Right lobe of liver (tissue), 6 donors: Measurements from ENCODE around the gene ACO2. TPM values are rescaled to one million over a fixed set of nuclear protein-coding genes. Genes with fewer than 3 reads are reported as not detected.
"Not testable (repeated sequence)": the region's sequence is repeated elsewhere in the genome, so short reads cannot be mapped to it uniquely, and the experiment has no call there.

Experiments used
- ATAC-seq, 4 donors: fragments of 200-7000 bp; cut with Tn5 transposase; one replicate each; pipeline ENCODE4 v1.9.1; 2020; ENCODE audit warnings: mild to moderate bottlenecking in 4 of 4, moderate library complexity in 4 of 4
- DNase-seq, 3 donors: peaks; one replicate each; pipeline ENCODE4 v3.0.0-alpha.2; 2020
- H3K27ac ChIP-seq, 3 donors: fragments of 200-600 bp; one replicate each; pipeline ENCODE4 v1.8.0; 2022
- H3K27me3 ChIP-seq, 2 donors: fragments of 200-600 bp; one replicate each; pipeline ENCODE4 v1.8.0; 2022
- H3K36me3 ChIP-seq, 4 donors: fragments of 200-600 bp; sonication (generic) in 1 of 4; one replicate each; pipeline versions ENCODE4 v1.5.1 to v1.8.0; 2017 to 2022; ENCODE audit warnings: control low read depth in 1 of 4
- H3K4me1 ChIP-seq, 4 donors: fragments of 200-600 bp; sonication (generic) in 1 of 4; one replicate each; pipeline versions ENCODE4 v1.5.1 to v1.8.0; 2017 to 2022; ENCODE audit warnings: control low read depth in 1 of 4
- H3K4me3 ChIP-seq, 3 donors: fragments of 200-600 bp; one replicate each; pipeline ENCODE4 v1.8.0; 2022
- H3K9me3 ChIP-seq, 4 donors: fragments of 200-600 bp; sonication (generic) in 1 of 4; one replicate each; pipeline versions ENCODE4 v1.5.1 to v1.8.0; 2017 to 2022; ENCODE audit warnings: control low read depth in 1 of 4
- POLR2A ChIP-seq: fragments of 450-650 bp; IDR thresholded peaks from one replicate; pipeline ENCODE4 v1.6.1; 2017; ENCODE audit warnings: antibody characterized with exemption, mild to moderate bottlenecking
- WGBS: methylation state at CpG from one replicate; pipeline ENCODE4 v1.1.6; 2018; ENCODE audit warnings: low coverage, low lambda C conversion rate; ENCODE audit not compliant: insufficient coverage; ENCODE audit errors: missing lambda C conversion rate; 5-methylcytosine and 5-hydroxymethylcytosine counted together
- intact Hi-C, 2 donors: fragments of 100-400 bp; cut with DNase I; formaldehyde crosslinking; loops; one replicate each; pipeline versions ENCODE4 v1.11.2 to v1.14.1; 2022
- total RNA-seq, 6 experiments: library from RNA; depleted of rRNA in 2 of 6; stranded (reverse); fragments of >200 nt in 2 of 6; fragmentation: NEBNext Ultra II Directional in 3 of 6; extraction: Animal tissue kit (Norgen Biotek cat#: 25700) in 3 of 6; gene quantifications; one replicate each; pipeline versions ENCODE4 v1.1.0 to v1.2.4, GENCODE V29; 2016 to 2023
- TF ChIP-seq, protein P1 (sequence below), 4 donors: fragments of 200-600 bp in 3 of 4; fragments of 450-650 bp in 1 of 4; IDR thresholded peaks; one replicate each; pipeline versions ENCODE4 v1.5.1 to v1.8.0; 2016 to 2022; ENCODE audit warnings: antibody characterized with exemption in 4 of 4, mild to moderate bottlenecking in 2 of 4
- donor health status: DM: no; HTN: yes; CAD: no.
- donor health status: DM: no; HTN: no; CAD: no.
- donor health status: DM: no; HTN: no; CAD: no.
- donor health status: DM: no; HTN: yes; CAD: no.
- donor health status: DM: no; HTN: yes; CAD: no.

ACO2 gene
- total RNA-seq, 6 experiments from 2014 or later: 62.6 to 135 (median 66.8) TPM

DNA sequence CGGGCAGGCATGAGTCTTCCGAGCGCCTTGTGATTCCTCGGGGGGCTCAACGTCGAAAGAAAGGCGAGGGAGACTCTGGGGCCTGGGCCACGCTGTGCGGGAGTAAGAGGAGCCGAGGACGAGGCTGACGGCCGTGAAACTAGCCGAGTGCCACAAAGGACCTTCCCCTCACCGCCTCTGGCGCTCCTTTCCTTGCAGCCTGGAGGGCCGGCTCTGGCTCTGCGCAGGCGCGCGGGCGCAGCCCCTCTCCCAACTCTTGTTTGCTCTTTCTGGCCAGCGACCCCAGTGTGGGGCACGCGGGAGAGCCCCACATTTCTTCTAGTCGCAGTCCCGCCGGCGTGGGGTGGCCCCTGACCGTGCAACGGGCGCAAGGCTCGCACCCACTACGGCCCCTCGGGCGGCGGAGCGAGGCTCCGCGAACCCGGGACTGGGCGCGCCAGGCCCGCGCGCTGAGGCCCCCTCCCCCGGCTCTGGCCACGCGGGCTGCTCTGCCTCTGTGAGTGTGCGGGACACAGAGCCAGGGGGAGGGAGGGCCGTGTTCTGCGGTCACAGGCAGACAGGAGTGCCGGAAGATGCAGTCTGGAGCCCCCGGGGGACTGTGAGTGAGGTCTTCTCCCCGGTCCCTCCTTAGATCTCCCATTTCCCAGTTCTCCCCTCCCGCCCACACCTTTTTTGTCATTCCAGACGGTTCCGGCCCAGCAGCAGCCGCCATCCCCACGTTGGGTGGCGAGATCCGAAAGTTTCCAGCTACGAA, 21.3 kb upstream of the ACO2 start:
- ATAC-seq: peak; percentile 12 to 43 (median 26)
- TF ChIP-seq, protein P1, sequence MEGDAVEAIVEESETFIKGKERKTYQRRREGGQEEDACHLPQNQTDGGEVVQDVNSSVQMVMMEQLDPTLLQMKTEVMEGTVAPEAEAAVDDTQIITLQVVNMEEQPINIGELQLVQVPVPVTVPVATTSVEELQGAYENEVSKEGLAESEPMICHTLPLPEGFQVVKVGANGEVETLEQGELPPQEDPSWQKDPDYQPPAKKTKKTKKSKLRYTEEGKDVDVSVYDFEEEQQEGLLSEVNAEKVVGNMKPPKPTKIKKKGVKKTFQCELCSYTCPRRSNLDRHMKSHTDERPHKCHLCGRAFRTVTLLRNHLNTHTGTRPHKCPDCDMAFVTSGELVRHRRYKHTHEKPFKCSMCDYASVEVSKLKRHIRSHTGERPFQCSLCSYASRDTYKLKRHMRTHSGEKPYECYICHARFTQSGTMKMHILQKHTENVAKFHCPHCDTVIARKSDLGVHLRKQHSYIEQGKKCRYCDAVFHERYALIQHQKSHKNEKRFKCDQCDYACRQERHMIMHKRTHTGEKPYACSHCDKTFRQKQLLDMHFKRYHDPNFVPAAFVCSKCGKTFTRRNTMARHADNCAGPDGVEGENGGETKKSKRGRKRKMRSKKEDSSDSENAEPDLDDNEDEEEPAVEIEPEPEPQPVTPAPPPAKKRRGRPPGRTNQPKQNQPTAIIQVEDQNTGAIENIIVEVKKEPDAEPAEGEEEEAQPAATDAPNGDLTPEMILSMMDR (IDR thresholded peaks at IDR 0.05): no peak
- TF ChIP-seq POLR2A: no peak
- Histone ChIP-seq H3K36me3 (peaks cover 0 to 13% (median 4%) of the 10 kb centered on the region in 4 donors), H3K27me3 (no peaks in the 10 kb centered on the region), H3K9me3 (no peaks in the 10 kb centered on the region), H3K4me1 (peaks cover 0 to 22% (median 4%) of the 10 kb centered on the region in 4 donors), H3K4me3 (peak overlapping the region; percentile 72 to 96 (median 95)), H3K27ac (peak overlapping the region; percentile 98 to 100 (median 99))
- peak; percentile 80 to 85 (median 81) for DNase-seq
- intact Hi-C loops: no loop called here
- 1% methylated on average over 15 of the region's 63 CpGs for WGBS

GRCh38 chr22:41448189-41448808, 20.6 kb upstream of the ACO2 start:
- peak overlapping the region; percentile 98 to 100 (median 99) for H3K27ac ChIP-seq
- WGBS: under 1% methylated on average over 24 of the region's 28 CpGs
- H3K36me3 ChIP-seq: peaks cover 0 to 6% (median 2%) of the 10 kb centered on the region in 4 donors
- H3K4me1 ChIP-seq: peaks cover 0 to 15% (median under 1%) of the 10 kb centered on the region in 4 donors
- H3K9me3 ChIP-seq: no peaks in the 10 kb centered on the region
- TF ChIP-seq, protein P1 (IDR thresholded peaks at IDR 0.05): no peak
- TF ChIP-seq POLR2A: peak; percentile 92
- peak; percentile 72 to 86 (median 74) for ATAC-seq
- H3K27me3 ChIP-seq: no peaks in the 10 kb centered on the region
- peak overlapping the region; percentile 72 to 96 (median 95) for H3K4me3 ChIP-seq
- DNase-seq: peak; percentile 97 to 98 (median 98)
- intact Hi-C loops: no loop called here

DNA sequence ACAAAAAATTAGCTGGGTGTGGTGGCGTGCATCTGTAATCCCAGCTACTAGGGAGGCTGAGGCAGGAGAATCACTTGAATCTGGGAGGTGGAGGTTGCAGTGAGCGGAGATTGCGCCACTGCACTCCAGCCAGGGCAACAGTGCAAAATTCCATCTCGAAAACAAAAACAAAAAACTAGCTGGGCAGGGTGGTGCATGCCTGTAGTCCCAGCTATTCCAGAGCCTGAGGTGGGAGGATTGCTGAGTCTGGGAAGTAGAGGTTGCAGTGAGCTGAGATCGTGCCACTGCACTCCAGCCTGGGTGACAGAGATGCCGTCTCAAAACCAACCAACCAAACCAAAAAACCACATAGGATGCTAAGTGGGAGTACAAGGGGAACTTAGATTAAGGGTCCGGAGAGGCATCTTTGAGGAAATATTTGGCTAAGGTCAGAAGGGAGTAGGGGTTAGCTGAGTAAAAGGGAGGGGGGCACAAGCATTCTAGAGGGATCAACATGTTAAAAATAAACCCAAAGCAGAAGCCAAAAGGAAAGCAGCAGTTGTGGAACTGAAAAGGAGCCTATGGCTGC, 10.7 kb upstream of the ACO2 start:
- Histone ChIP-seq H3K36me3 (peaks cover 0 to 28% (median 16%) of the 10 kb centered on the region in 4 donors), H3K9me3 (no peaks in the 10 kb centered on the region), H3K27me3 (no peaks in the 10 kb centered on the region), H3K4me1 (no peaks in the 10 kb centered on the region), H3K4me3 (no peak overlapping the region), H3K27ac (no peak overlapping the region)
- DNase-seq (no peak), ATAC-seq (no peak)
- intact Hi-C loops: loop anchor here in 1 of 2 donors (10.0 kb wide), 1 partner anchor 57 kb away; no protein-coding TSS in a partner anchor
- no peak for TF ChIP-seq POLR2A
- TF ChIP-seq, protein P1 (IDR thresholded peaks at IDR 0.05): no peak
- 63% methylated on average over 4 of the region's 7 CpGs for WGBS

- TF ChIP-seq, protein P1 (IDR thresholded peaks at IDR 0.05): no peak
- no peak for TF ChIP-seq POLR2A
- no peak for ATAC-seq
- intact Hi-C loops: loop anchor here in 1 of 2 donors (10.0 kb wide), 1 partner anchor 55 kb away; no protein-coding TSS in a partner anchor
Measured at GRCh38 chr22:41459431-41459830, 9.5 kb upstream of the ACO2 start.

GRCh38 chr22:41460071-41460470, 8.8 kb upstream of the ACO2 start:
- H3K27me3 ChIP-seq, H3K4me1 ChIP-seq, H3K27ac ChIP-seq, H3K9me3 ChIP-seq, DNase-seq, H3K4me3 ChIP-seq: not testable (repeated sequence)
- intact Hi-C loops: loop anchor here in 1 of 2 donors (10.0 kb wide), 1 partner anchor 55 kb away; no protein-coding TSS in a partner anchor
- peak in 1 of 4 donors; percentile 24 for ATAC-seq
- H3K36me3 ChIP-seq: peaks cover 0 to 43% (median 28%) of the 10 kb centered on the region in 4 donors
- 78% methylated on average over 5 of the region's 5 CpGs for WGBS

More at GRCh38 chr22:41459431-41459830, 9.5 kb upstream of the ACO2 start:
- Histone ChIP-seq H3K9me3 (no peaks in the 10 kb centered on the region), H3K4me3 (no peak overlapping the region), H3K27me3 (no peaks in the 10 kb centered on the region), H3K4me1 (no peaks in the 10 kb centered on the region), H3K27ac (no peak overlapping the region), H3K36me3 (peaks cover 0 to 36% (median 22%) of the 10 kb centered on the region in 4 donors)
- DNase-seq: no peak
- 64% methylated on average over 1 of the region's 1 CpG for WGBS
